Activated naive CD4-positive, alpha-beta T cell treated with anti-CD3 and anti-CD28 coated beads for 36 hours (primary cell): Measurements from ENCODE around the gene MALSU1. TPM values are rescaled to one million over a fixed set of nuclear protein-coding genes. Genes with fewer than 3 reads are reported as not detected.
A peak's percentile ranks its signal among the peaks of the same experiment; 100 is the strongest.

Experiments
- CTCF ChIA-PET: fragments of 350-600 bp; sonication (Branson Sonifier 250); formaldehyde crosslinking; loops from one replicate; lab custom pipeline; 2021; ENCODE audit warnings: antibody characterized with exemption; lab: Charles Lee
- DNase-seq: peaks from one replicate; pipeline ENCODE4 v3.0.0-alpha.2; 2020
- H3K27ac Mint-ChIP-seq: one replicate; pipeline ENCODE4 v1.8.0; 2021; ENCODE audit warnings: mild to moderate bottlenecking, mixed read lengths
- H3K27me3 Mint-ChIP-seq: one replicate; pipeline ENCODE4 v1.8.0; 2021; ENCODE audit warnings: low read depth, mixed read lengths
- H3K36me3 Mint-ChIP-seq: one replicate; pipeline ENCODE4 v1.8.0; 2021; ENCODE audit warnings: low read depth, mixed read lengths
- H3K4me1 Mint-ChIP-seq: one replicate; pipeline ENCODE4 v1.8.0; 2021; ENCODE audit warnings: low read depth, mixed read lengths
- H3K4me3 Mint-ChIP-seq: one replicate; pipeline ENCODE4 v1.8.0; 2021; ENCODE audit warnings: mild to moderate bottlenecking, moderate library complexity, mixed read lengths
- H3K9me3 Mint-ChIP-seq: one replicate; pipeline ENCODE4 v1.8.0; 2021; ENCODE audit warnings: mixed read lengths
- intact Hi-C: fragments of 100-400 bp; cut with micrococcal nuclease; formaldehyde crosslinking; loops from one replicate; pipeline ENCODE4 v1.15.1; 2023
- total RNA-seq, 2 experiments: library from RNA; stranded (reverse); gene quantifications; one replicate each; pipeline ENCODE4 v1.2.3, GENCODE V29; 2021

The MALSU1 gene
- 100 to 1,000 TPM in 1 of 2 experiments, 10 to 100 TPM in 1; 98.4 to 101 TPM for total RNA-seq

GRCh38 chr7:23298885-23299769 is at the start of gene MALSU1:
Gene MALSU1 (plus strand): TSS chr7:23299339. CDS start chr7:23299353, 14 bp downstream.
- DNase-seq = peak; percentile 99
- Mint-ChIP-seq H3K4me1 (peaks cover 30% of the 10 kb centered on the region), H3K4me3 (peak within 1 kb of the TSS; percentile 96), H3K9me3 (no peaks in the 10 kb centered on the region), H3K27ac (peak within 1 kb of the TSS; percentile 95), H3K36me3 (peaks cover 18% of the 10 kb centered on the region), H3K27me3 (no peaks in the 10 kb centered on the region)
- CTCF ChIA-PET = interaction anchor here (0.7 to 1.5 kb wide), 7 partner anchors 9 to 130 kb away, joined by 3 to 6 read pairs (median 3); no protein-coding TSS in a partner anchor
- intact Hi-C loops = loop anchor here (1.0 to 5.0 kb wide), 17 partner anchors 8 to 1872 kb away; partner anchors contain the start of genes HYCC1, KLHL7, SP4 and TOMM7

GRCh38 chr7:23249486-23249885 is 49.7 kb upstream of the MALSU1 start:
- CTCF ChIA-PET = no interaction called here
- Mint-ChIP-seq H3K36me3 (no peaks in the 10 kb centered on the region), H3K4me1 (peaks cover 5% of the 10 kb centered on the region), H3K27me3 (peaks cover 63% of the 10 kb centered on the region), H3K9me3 (peaks cover 6% of the 10 kb centered on the region), H3K27ac (no peak overlapping the region), H3K4me3 (no peak overlapping the region)
- intact Hi-C loops = no loop called here
- DNase-seq = no peak

GRCh38 chr7:23254051-23254681 is 45.0 kb upstream of the MALSU1 start:
- H3K27ac Mint-ChIP-seq = no peak overlapping the region
- intact Hi-C loops = no loop called here
- H3K4me3 Mint-ChIP-seq = no peak overlapping the region
- H3K36me3 Mint-ChIP-seq = no peaks in the 10 kb centered on the region
- DNase-seq = no peak
- no peaks in the 10 kb centered on the region for H3K4me1 Mint-ChIP-seq
- H3K27me3 Mint-ChIP-seq = peaks cover 42% of the 10 kb centered on the region
- H3K9me3 Mint-ChIP-seq = peaks cover 6% of the 10 kb centered on the region
- CTCF ChIA-PET = interaction anchor here (1.4 kb wide), 1 partner anchor 19 kb away, joined by 4 read pairs; no protein-coding TSS in a partner anchor

GRCh38 chr7:23256731-23257130 is 42.4 kb upstream of the MALSU1 start:
- CTCF ChIA-PET = interaction anchor here (10.3 kb wide), 1 partner anchor 16 kb away, joined by 102 read pairs; no protein-coding TSS in a partner anchor
- H3K27me3 Mint-ChIP-seq = peaks cover 24% of the 10 kb centered on the region
- no peaks in the 10 kb centered on the region for H3K36me3 Mint-ChIP-seq
- no peaks in the 10 kb centered on the region for H3K4me1 Mint-ChIP-seq
- H3K27ac Mint-ChIP-seq = no peak overlapping the region
- peaks cover 3% of the 10 kb centered on the region for H3K9me3 Mint-ChIP-seq
- DNase-seq = no peak
- H3K4me3 Mint-ChIP-seq = no peak overlapping the region
- intact Hi-C loops = no loop called here

GRCh38 chr7:23260371-23260770 is 38.8 kb upstream of the MALSU1 start:
- no peak overlapping the region for H3K4me3 Mint-ChIP-seq
- H3K27me3 Mint-ChIP-seq = peaks cover 10% of the 10 kb centered on the region
- no peaks in the 10 kb centered on the region for H3K9me3 Mint-ChIP-seq
- no peak for DNase-seq
- H3K27ac Mint-ChIP-seq = no peak overlapping the region
- CTCF ChIA-PET = interaction anchor here (1.0 to 10.3 kb wide), 4 partner anchors 12 to 162 kb away, joined by 3 to 102 read pairs (median 6); no protein-coding TSS in a partner anchor
- H3K4me1 Mint-ChIP-seq = no peaks in the 10 kb centered on the region
- intact Hi-C loops = loop anchor here (5.0 kb wide), 1 partner anchor 173 kb away; no protein-coding TSS in a partner anchor
- H3K36me3 Mint-ChIP-seq = no peaks in the 10 kb centered on the region

GRCh38 chr7:23261843-23262452 is 37.2 kb upstream of the MALSU1 start:
- Mint-ChIP-seq H3K36me3 (no peaks in the 10 kb centered on the region), H3K4me3 (no peak overlapping the region), H3K4me1 (no peaks in the 10 kb centered on the region), H3K9me3 (no peaks in the 10 kb centered on the region), H3K27ac (no peak overlapping the region), H3K27me3 (peaks cover 2% of the 10 kb centered on the region)
- DNase-seq = peak; percentile 75
- CTCF ChIA-PET = interaction anchor here (0.6 to 10.3 kb wide), 11 partner anchors 10 to 447 kb away, joined by 3 to 102 read pairs (median 4); no protein-coding TSS in a partner anchor
- intact Hi-C loops = loop anchor here (1.0 to 5.0 kb wide), 2 partner anchors 156 to 175 kb away; no protein-coding TSS in a partner anchor

GRCh38 chr7:23264916-23265458 is 34.2 kb upstream of the MALSU1 start:
- no peak for DNase-seq
- no peaks in the 10 kb centered on the region for H3K4me1 Mint-ChIP-seq
- CTCF ChIA-PET = interaction anchor here (0.7 to 10.3 kb wide), 4 partner anchors 7 to 29 kb away, joined by 3 to 102 read pairs (median 6); no protein-coding TSS in a partner anchor
- no peak overlapping the region for H3K27ac Mint-ChIP-seq
- H3K36me3 Mint-ChIP-seq = no peaks in the 10 kb centered on the region
- intact Hi-C loops = loop anchor here (5.0 kb wide), 1 partner anchor 178 kb away; no protein-coding TSS in a partner anchor
- H3K27me3 Mint-ChIP-seq = no peaks in the 10 kb centered on the region
- H3K9me3 Mint-ChIP-seq = no peaks in the 10 kb centered on the region
- H3K4me3 Mint-ChIP-seq = no peak overlapping the region

- Mint-ChIP-seq H3K4me1 (no peaks in the 10 kb centered on the region), H3K27me3 (no peaks in the 10 kb centered on the region), H3K36me3 (no peaks in the 10 kb centered on the region), H3K4me3 (no peak overlapping the region), H3K27ac (no peak overlapping the region), H3K9me3 (no peaks in the 10 kb centered on the region)
- intact Hi-C loops = no loop called here
- CTCF ChIA-PET = no interaction called here
- DNase-seq = no peak
Observed at GRCh38 chr7:23266918-23267317, 32.2 kb upstream of the MALSU1 start.

GRCh38 chr7:23267357-23267756 is 31.8 kb upstream of the MALSU1 start:
- H3K27me3 Mint-ChIP-seq = peaks cover 2% of the 10 kb centered on the region
- H3K4me3 Mint-ChIP-seq = no peak overlapping the region
- CTCF ChIA-PET = interaction anchor here (0.6 kb wide), 1 partner anchor 260 kb away, joined by 3 read pairs; no protein-coding TSS in a partner anchor
- intact Hi-C loops = no loop called here
- no peaks in the 10 kb centered on the region for H3K4me1 Mint-ChIP-seq
- no peak for DNase-seq
- H3K36me3 Mint-ChIP-seq = no peaks in the 10 kb centered on the region
- H3K9me3 Mint-ChIP-seq = no peaks in the 10 kb centered on the region
- H3K27ac Mint-ChIP-seq = no peak overlapping the region

GRCh38 chr7:23268167-23268566 is 31.0 kb upstream of the MALSU1 start:
- intact Hi-C loops = no loop called here
- Mint-ChIP-seq H3K27me3 (peaks cover 2% of the 10 kb centered on the region), H3K4me3 (no peak overlapping the region), H3K4me1 (peaks cover 3% of the 10 kb centered on the region), H3K27ac (no peak overlapping the region), H3K36me3 (no peaks in the 10 kb centered on the region), H3K9me3 (no peaks in the 10 kb centered on the region)
- CTCF ChIA-PET = interaction anchor here (0.6 kb wide), 1 partner anchor 260 kb away, joined by 3 read pairs; no protein-coding TSS in a partner anchor
- no peak for DNase-seq

- intact Hi-C loops = no loop called here
- Mint-ChIP-seq H3K4me3 (no peak overlapping the region), H3K9me3 (no peaks in the 10 kb centered on the region), H3K4me1 (peaks cover 7% of the 10 kb centered on the region), H3K27ac (no peak overlapping the region), H3K36me3 (no peaks in the 10 kb centered on the region), H3K27me3 (peaks cover 2% of the 10 kb centered on the region)
- no peak for DNase-seq
- CTCF ChIA-PET = interaction anchor here (0.6 to 1.1 kb wide), 3 partner anchors 8 to 194 kb away, joined by 3 read pairs; no protein-coding TSS in a partner anchor
Observed at GRCh38 chr7:23268746-23269145, 30.4 kb upstream of the MALSU1 start.
